ENCODE data around the gene SHROOM4. TPM values are rescaled to one million over a fixed set of nuclear protein-coding genes. Genes with fewer than 3 reads are reported as not detected.

SHROOM4 gene
- total RNA-seq, 1 donor, result 0.43 TPM

DNA sequence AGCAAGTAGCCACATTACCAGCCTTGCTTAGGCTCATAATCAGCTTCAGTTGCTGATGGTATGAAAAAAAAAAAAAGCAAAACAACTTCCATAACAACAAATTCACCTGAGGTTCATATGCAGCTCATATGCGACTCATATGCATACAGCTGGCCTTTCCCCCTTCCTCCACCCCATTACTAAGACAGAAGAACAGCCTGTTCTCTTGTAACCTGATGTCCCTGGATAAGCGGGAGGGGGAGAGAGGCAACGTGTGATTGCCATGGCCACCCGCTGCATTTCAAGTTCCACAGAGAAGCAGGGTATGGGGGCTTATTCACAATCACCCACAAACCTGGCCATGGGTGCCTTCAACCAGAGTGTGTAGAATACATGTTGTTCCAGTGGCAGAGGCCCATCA, 248.3 kb downstream of the SHROOM4 start:
- no peak for TF ChIP-seq CTCF (IDR thresholded peaks at IDR 0.05; ENCODE audit: insufficient read depth, low read depth, low read length)
- H3K4me3 ChIP-seq (ENCODE audit: low read depth, low read length), result no peak overlapping the region
- no peak for DNase-seq (ENCODE audit: low read depth)

Small RNA genes within 50 kb of the gene (small RNA-seq; reads per million reads assigned to genes)
- not detected for gene RNU6-935P

Other genes starting within 250 kb of the SHROOM4 start
- gene BMP15, start 96.5 kb upstream of the SHROOM4 start, total RNA-seq, result not detected in 2 replicates